NCI-H2081 treated with DMSO at 0.1 percent for 48 hours (cell line): ENCODE measurements around the gene FOXP1.
"Not testable (repeated sequence)": the region's sequence is repeated elsewhere in the genome, so short reads cannot be mapped to it uniquely, and the experiment has no call there.

Experiments used
- DNase-seq: peaks from one replicate; lab custom pipeline; 2025; lab: John Stamatoyannopoulos, UW

The FOXP1 gene

GRCh38 chr3:71530903-71531530 is 52.5 kb downstream of the FOXP1 start:
- DNase-seq, result no peak

GRCh38 chr3:71528816-71529215 is 54.7 kb downstream of the FOXP1 start:
- no peak for DNase-seq

- not testable (repeated sequence) for DNase-seq
These were observed 57.1 kb downstream of the FOXP1 start for GRCh38 chr3:71526448-71526847.

- DNase-seq, result no peak
These were observed 58.1 kb downstream of the FOXP1 start for GRCh38 chr3:71525391-71525790.

- DNase-seq, result no peak
These were observed 58.9 kb downstream of the FOXP1 start for GRCh38 chr3:71524672-71525071.

- DNase-seq, result no peak
These were observed 59.9 kb downstream of the FOXP1 start for GRCh38 chr3:71523628-71524027.

- no peak for DNase-seq
These were observed 61.3 kb downstream of the FOXP1 start for GRCh38 chr3:71521940-71522876.

GRCh38 chr3:71521021-71521352 is 62.5 kb downstream of the FOXP1 start:
- no peak for DNase-seq

- no peak for DNase-seq
These were observed 63.1 kb downstream of the FOXP1 start for GRCh38 chr3:71520161-71521020.

- DNase-seq, result no peak
These were observed 65.4 kb downstream of the FOXP1 start for GRCh38 chr3:71518089-71518488.

GRCh38 chr3:71517271-71517791 is 66.2 kb downstream of the FOXP1 start:
- DNase-seq, result no peak

- DNase-seq, result no peak
These were observed 67.7 kb downstream of the FOXP1 start for GRCh38 chr3:71515636-71516365.

- DNase-seq, result no peak
These were observed 68.9 kb downstream of the FOXP1 start for GRCh38 chr3:71514621-71515020.

- no peak for DNase-seq
These were observed 70.0 kb downstream of the FOXP1 start for GRCh38 chr3:71513515-71513914.

- DNase-seq, result no peak
These were observed 70.4 kb downstream of the FOXP1 start for GRCh38 chr3:71513081-71513480.

GRCh38 chr3:71512544-71512943 is 71.0 kb downstream of the FOXP1 start:
- no peak for DNase-seq

GRCh38 chr3:71512000-71512399 is 71.5 kb downstream of the FOXP1 start:
- no peak for DNase-seq

- DNase-seq, result no peak
These were observed 72.1 kb downstream of the FOXP1 start for GRCh38 chr3:71511446-71511845.

- DNase-seq, result no peak
These were observed 72.5 kb downstream of the FOXP1 start for GRCh38 chr3:71511037-71511436.

- no peak for DNase-seq
These were observed 73.0 kb downstream of the FOXP1 start for GRCh38 chr3:71510510-71510909.

- DNase-seq, result no peak
These were observed 74.5 kb downstream of the FOXP1 start for GRCh38 chr3:71509066-71509465.
